OCI-LY3 (cell line): ENCODE data around the gene KMT5B.

Experiments
- H2AFZ ChIP-seq: fragments of 200-600, 300-600 bp; shearing (Covaris generic); 2 replicates; pipeline ENCODE4 v1.6.0; 2014; ENCODE audit warnings: antibody characterized with exemption, low read depth, low read length
- H3K27ac ChIP-seq: fragments of 200-600, 300-600 bp; sonication (generic); 2 replicates; pipeline ENCODE4 v1.5.1; 2014; ENCODE audit warnings: mild to moderate bottlenecking, low read length, moderate library complexity, mixed read lengths
- H3K27me3 ChIP-seq: fragments of 200-600, 300-600 bp; sonication (generic); 2 replicates; pipeline ENCODE4 v1.6.1; 2014; ENCODE audit warnings: low read depth, low read length, mixed read lengths
- H3K36me3 ChIP-seq: fragments of 200-600, 300-600 bp; sonication (generic); replicated peaks from 2 replicates; pipeline ENCODE3; 2014; ENCODE audit warnings: low read depth, low read length, mixed read lengths
- H3K4me1 ChIP-seq: fragments of 300-600, 200-600 bp; sonication (generic); 2 replicates; pipeline ENCODE4 v1.6.1; 2014; ENCODE audit warnings: low read length, mixed read lengths
- H3K4me2 ChIP-seq: fragments of 200-600, 300-600 bp; sonication (generic); 2 replicates; pipeline ENCODE4 v1.6.1; 2014; ENCODE audit warnings: low read length, mixed read lengths
- H3K4me3 ChIP-seq: fragments of 300-600, 200-600 bp; sonication (generic); 2 replicates; pipeline ENCODE4 v1.5.1; 2014; ENCODE audit warnings: antibody characterized with exemption, mild to moderate bottlenecking, low read length, moderate library complexity
- H3K79me2 ChIP-seq: fragments of 300-600, 200-600 bp; shearing (Covaris generic); 2 replicates; pipeline ENCODE4 v1.6.1; 2014; ENCODE audit warnings: mild to moderate bottlenecking, low read length, mixed read lengths
- H3K9ac ChIP-seq: fragments of 300-600, 200-600 bp; shearing (Covaris generic); 2 replicates; pipeline ENCODE4 v1.6.0; 2014; ENCODE audit warnings: mild to moderate bottlenecking, low read length, moderate library complexity
- H3K9me3 ChIP-seq: fragments of 200-600, 300-600 bp; shearing (Covaris generic); 2 replicates; pipeline ENCODE4 v1.6.1; 2014; ENCODE audit warnings: low read length, mixed read lengths; ENCODE audit not compliant: insufficient read depth
- H4K20me1 ChIP-seq: fragments of 200-600, 300-600 bp; sonication (generic); 2 replicates; pipeline ENCODE4 v1.6.1; 2016; ENCODE audit warnings: low read length, mixed read lengths; ENCODE audit not compliant: insufficient read depth
- CTCF ChIP-seq: fragments of 200-600, 300-600 bp; sonication (generic); IDR thresholded peaks from 2 replicates; pipeline ENCODE4 v1.5.1; 2014; ENCODE audit warnings: antibody characterized with exemption, low read length, low read depth
- EZH2phosphoT487 ChIP-seq: fragments of 200-600 bp; shearing (Covaris generic); IDR thresholded peaks from 2 replicates; pipeline ENCODE4 v1.6.1; 2018; ENCODE audit warnings: antibody characterized with exemption, mixed run types, low read depth

KMT5B gene

GRCh38 chr11:68148879-68149278 is 64.2 kb downstream of the KMT5B start:
- Histone ChIP-seq H3K9ac (no peak overlapping the region), H3K4me1 (peaks cover 21% of the 10 kb centered on the region), H3K79me2 (no peaks in the 10 kb centered on the region), H3K4me3 (no peak overlapping the region), H3K27ac (no peak overlapping the region), H2AFZ (no peak overlapping the region), H3K4me2 (no peak overlapping the region), H3K36me3 (no peaks in the 10 kb centered on the region), H3K27me3 (no peaks in the 10 kb centered on the region), H4K20me1 (no peaks in the 10 kb centered on the region), H3K9me3 (no peaks in the 10 kb centered on the region)
- TF ChIP-seq CTCF, result no peak
- TF ChIP-seq EZH2phosphoT487, result no peak

- Histone ChIP-seq H3K4me1 (peaks cover 21% of the 10 kb centered on the region), H3K27ac (no peak overlapping the region), H3K4me3 (no peak overlapping the region), H3K9me3 (no peaks in the 10 kb centered on the region), H3K4me2 (no peak overlapping the region), H3K9ac (no peak overlapping the region), H4K20me1 (no peaks in the 10 kb centered on the region), H3K27me3 (no peaks in the 10 kb centered on the region), H2AFZ (no peak overlapping the region), H3K36me3 (no peaks in the 10 kb centered on the region), H3K79me2 (no peaks in the 10 kb centered on the region)
- no peak for TF ChIP-seq CTCF
- no peak for TF ChIP-seq EZH2phosphoT487
Measured at GRCh38 chr11:68148071-68148805, 64.9 kb downstream of the KMT5B start.

- H3K4me3 ChIP-seq, result no peak overlapping the region
- H3K9ac ChIP-seq, result no peak overlapping the region
- no peak for TF ChIP-seq EZH2phosphoT487
- no peak for TF ChIP-seq CTCF
- H3K79me2 ChIP-seq, result no peaks in the 10 kb centered on the region
- H2AFZ ChIP-seq, result no peak overlapping the region
- no peaks in the 10 kb centered on the region for H3K9me3 ChIP-seq
- no peak overlapping the region for H3K4me2 ChIP-seq
- H3K27ac ChIP-seq, result no peak overlapping the region
- H3K36me3 ChIP-seq, result no peaks in the 10 kb centered on the region
- H4K20me1 ChIP-seq, result no peaks in the 10 kb centered on the region
- peaks cover 24% of the 10 kb centered on the region for H3K4me1 ChIP-seq
- no peaks in the 10 kb centered on the region for H3K27me3 ChIP-seq
Measured at GRCh38 chr11:68146704-68147474, 66.2 kb downstream of the KMT5B start.

GRCh38 chr11:68146010-68146540 is 67.0 kb downstream of the KMT5B start:
- no peaks in the 10 kb centered on the region for H3K79me2 ChIP-seq
- no peak overlapping the region for H3K4me2 ChIP-seq
- TF ChIP-seq EZH2phosphoT487 (no peak), CTCF (no peak)
- no peak overlapping the region for H3K4me3 ChIP-seq
- no peaks in the 10 kb centered on the region for H3K36me3 ChIP-seq
- no peak overlapping the region for H3K9ac ChIP-seq
- peaks cover 24% of the 10 kb centered on the region for H3K4me1 ChIP-seq
- H2AFZ ChIP-seq, result no peak overlapping the region
- no peaks in the 10 kb centered on the region for H3K27me3 ChIP-seq
- no peaks in the 10 kb centered on the region for H3K9me3 ChIP-seq
- no peak overlapping the region for H3K27ac ChIP-seq
- H4K20me1 ChIP-seq, result no peaks in the 10 kb centered on the region
